SH-SY5Y (cell line): ENCODE data around the gene MACF1.

Experiments used
- GATA2 ChIP-seq: IDR thresholded peaks from 2 replicates; pipeline ENCODE4 v1.6.1; 2011; ENCODE audit warnings: mild to moderate bottlenecking, low read depth, low read length
- GATA3 ChIP-seq: IDR thresholded peaks from 2 replicates; pipeline ENCODE4 v1.6.1; 2011; ENCODE audit warnings: low read depth, mild to moderate bottlenecking, low read length, moderate library complexity

DNA sequence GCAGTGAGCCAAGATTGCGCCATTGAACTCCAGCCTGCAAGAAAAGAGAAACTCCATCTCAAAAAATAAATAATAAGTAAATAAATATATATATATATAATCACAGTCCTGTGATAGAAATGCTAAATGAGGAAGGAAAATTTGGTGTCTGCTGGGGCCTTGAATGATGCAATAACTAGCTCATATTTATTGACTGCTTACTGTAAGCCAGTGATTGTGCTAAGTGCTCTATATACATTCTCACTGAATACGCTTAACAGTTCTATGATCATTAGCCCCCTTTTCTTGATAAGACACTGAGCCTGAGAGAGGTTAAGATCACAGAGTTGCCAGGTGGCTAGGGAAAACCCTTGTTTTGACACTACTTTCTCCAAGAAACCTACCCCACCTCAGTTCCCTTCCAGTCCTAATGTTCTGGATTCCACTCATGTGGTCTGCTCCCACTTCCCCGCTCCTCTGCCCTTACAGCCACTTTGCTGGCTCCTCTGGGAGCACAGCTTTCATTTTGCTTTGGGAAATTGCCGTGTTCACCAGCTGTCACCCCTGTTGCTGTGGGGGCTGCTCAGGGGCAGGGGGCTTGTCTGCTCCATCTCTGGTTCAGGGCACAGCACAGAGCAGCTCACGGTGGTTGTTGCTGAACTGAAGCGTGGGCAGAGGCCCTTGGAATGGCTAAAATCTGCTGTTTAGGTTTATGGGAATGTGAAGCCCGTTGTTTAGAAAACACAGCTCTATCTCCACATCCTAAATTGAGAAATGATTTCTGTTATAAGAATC lies 284.5 kb downstream of the MACF1 start:
- TF ChIP-seq GATA2 (no peak), GATA3 (no peak)
